Psoas muscle (tissue), 8 donors: ENCODE data around the gene CYBA. TPM values are rescaled to one million over a fixed set of nuclear protein-coding genes. Genes with fewer than 3 reads are reported as not detected.

ENCODE experiments used
- ATAC-seq, 4 donors: fragments of 200-7000 bp; cut with Tn5 transposase; one replicate each; pipeline ENCODE4 v1.9.1; 2020; ENCODE audit warnings: moderate library complexity in 3 of 4, mild to moderate bottlenecking in 2 of 4
- DNase-seq, 2 donors: peaks; one replicate each; pipeline ENCODE4 v3.0.0-alpha.2; 2020
- H3K27ac ChIP-seq: fragments of 200-600 bp; one replicate; pipeline ENCODE4 v1.8.0; 2022
- H3K27me3 ChIP-seq, 3 donors: fragments of 200-600 bp in 1 of 3; one replicate each; pipeline versions ENCODE4 v1.6.1 to v1.8.0; 2013 to 2022; ENCODE audit warnings: low read length in 2 of 3, mild to moderate bottlenecking in 2 of 3, moderate library complexity in 1 of 3; ENCODE audit not compliant: insufficient read depth in 3 of 3
- H3K36me3 ChIP-seq, 2 donors: fragments of 200-600 bp in 1 of 2; one replicate each; pipeline versions ENCODE4 v1.6.1 to v1.8.0; 2013 to 2022; ENCODE audit warnings: low read depth in 1 of 2, mild to moderate bottlenecking in 1 of 2, moderate library complexity in 1 of 2; ENCODE audit not compliant: insufficient read depth in 1 of 2
- H3K4me1 ChIP-seq: fragments of 200-600 bp; one replicate; pipeline ENCODE4 v1.8.0; 2022
- H3K4me3 ChIP-seq: fragments of 200-600 bp; one replicate; pipeline ENCODE4 v1.8.0; 2022; ENCODE audit warnings: mild to moderate bottlenecking
- H3K9me3 ChIP-seq: fragments of 200-600 bp; one replicate; pipeline ENCODE4 v1.8.0; 2022
- CTCF ChIP-seq: fragments of 200-600 bp; IDR thresholded peaks from one replicate; pipeline ENCODE4 v1.8.0; 2022; ENCODE audit warnings: antibody characterized with exemption
- WGBS, 3 donors: extraction: QIAGEN DNeasy Blood & Tissue Kit; methylation state at CpG; one replicate each; pipeline versions ENCODE4 v1.1.6 to v1.1.7; 2013; 5-methylcytosine and 5-hydroxymethylcytosine counted together
- intact Hi-C, 2 donors: fragments of 100-400 bp; cut with DNase I; formaldehyde crosslinking; loops; one replicate each; pipeline versions ENCODE4 v1.11.0 to v1.14.2; 2022
- polyA plus RNA-seq, 3 donors: library from polyadenylated mRNA; stranded (reverse); fragments of 200-250 nt; gene quantifications; one replicate each; pipeline ENCODE4 v1.2.3, GENCODE V29; 2013
- total RNA-seq, 4 donors: library from RNA; stranded (reverse); fragmentation: NEBNext Ultra II Directional in 2 of 4; extraction: Animal tissue kit (Norgen Biotek cat#: 25700) in 2 of 4; gene quantifications; one replicate each; pipeline versions ENCODE4 v1.2.1 to v1.2.4, GENCODE V29; 2021 to 2023
- donor health status: healthy with polysubstance abuse.
- donor health status: DM: no; HTN: no; CAD: no; lungs with moderate emphysema.
- donor health status: Bipolar disorder and iron deficiency.
- donor health status: healthy.
- donor health status: DM: yes; HTN: yes; CAD: no.
- donor health status: DM: no; HTN: no; CAD: no.
- donor health status: DM: no; HTN: no; CAD: no.
- donor health status: DM: yes; HTN: yes; CAD: no.

Gene CYBA
- total and polyA plus RNA-seq, 7 donors: 9.1 to 28.0 (median 19.4) TPM

- Histone ChIP-seq H3K4me3 (no peak overlapping the region), H3K36me3 (peaks cover 0 to 28% of the 10 kb centered on the region in 2 donors), H3K4me1 (peaks cover 11% of the 10 kb centered on the region), H3K27ac (no peak overlapping the region), H3K9me3 (no peaks in the 10 kb centered on the region), H3K27me3 (no peaks in the 10 kb centered on the region)
- TF ChIP-seq CTCF: no peak
- no peak for DNase-seq
- no peak for ATAC-seq
- WGBS, 3 donors: 93 to 96% (median 95%) methylated on average over 7 to 8 of the region's 8 CpGs
- intact Hi-C loops: no loop called here
Measured at GRCh38 chr16:88652762-88653063, 1.9 kb upstream of the CYBA start.

GRCh38 chr16:88651989-88652761 lies 1.3 kb upstream of the CYBA start:
- DNase-seq (no peak), ATAC-seq (no peak)
- WGBS, 3 donors: 89 to 93% (median 89%) methylated on average over 27 to 29 of the region's 29 CpGs
- Histone ChIP-seq H3K4me3 (no peak overlapping the region), H3K9me3 (no peaks in the 10 kb centered on the region), H3K4me1 (peaks cover 11% of the 10 kb centered on the region), H3K36me3 (peaks cover 0 to 28% of the 10 kb centered on the region in 2 donors), H3K27ac (no peak overlapping the region), H3K27me3 (no peaks in the 10 kb centered on the region)
- no peak for TF ChIP-seq CTCF
- intact Hi-C loops: no loop called here

GRCh38 chr16:88651276-88651988 lies 579 bp upstream of the CYBA start:
- intact Hi-C loops: no loop called here
- peak overlapping the region; percentile 36 for H3K27ac ChIP-seq
- peaks cover 11% of the 10 kb centered on the region for H3K4me1 ChIP-seq
- H3K9me3 ChIP-seq: no peaks in the 10 kb centered on the region
- H3K4me3 ChIP-seq: peak overlapping the region; percentile 72
- no peaks in the 10 kb centered on the region for H3K27me3 ChIP-seq
- TF ChIP-seq CTCF: no peak
- peak; percentile 57 to 76 for DNase-seq
- H3K36me3 ChIP-seq: peaks cover 0 to 28% of the 10 kb centered on the region in 2 donors
- ATAC-seq: peak; percentile 29 to 42 (median 36)
- WGBS, 3 donors: 50 to 52% (median 51%) methylated on average over 22 to 24 of the region's 24 CpGs

- peak overlapping the region; percentile 41 for H3K27ac ChIP-seq
- peak overlapping the region; percentile 72 for H3K4me3 ChIP-seq
- ATAC-seq (peak; percentile 12 to 62 (median 38)), DNase-seq (no peak)
- intact Hi-C loops: no loop called here
- 30 to 40% (median 30%) methylated on average over 21 to 37 of the region's 37 CpGs for WGBS, 3 donors
- no peak for TF ChIP-seq CTCF
- H3K36me3 ChIP-seq: peaks cover 0 to 22% of the 10 kb centered on the region in 2 donors
- H3K27me3 ChIP-seq: no peaks in the 10 kb centered on the region
- H3K4me1 ChIP-seq: peaks cover 11% of the 10 kb centered on the region
- H3K9me3 ChIP-seq: no peaks in the 10 kb centered on the region
Measured at GRCh38 chr16:88649924-88650748, 717 bp downstream of the CYBA start.
